WTC11 (cell line): Measurements from ENCODE around the gene KRTAP4-9. TPM values are rescaled to one million over a fixed set of nuclear protein-coding genes. Genes with fewer than 3 reads are reported as not detected.
"Not testable (repeated sequence)": the region's sequence is repeated elsewhere in the genome, so short reads cannot be mapped to it uniquely, and the experiment has no call there.

Source experiments
- ATAC-seq: fragments of 200-7000 bp; cut with Tn5 transposase; 2 replicates; pipeline ENCODE4 v1.10.0; 2021; ENCODE audit warnings: mild to moderate bottlenecking, moderate library complexity
- CTCF ChIA-PET: fragments of 300-600 bp; sonication (Branson Sonifier 250); formaldehyde crosslinking; loops from one replicate; lab custom pipeline; 2021; ENCODE audit warnings: antibody characterized with exemption; lab: Charles Lee
- POLR2A ChIA-PET: fragments of 350-600 bp; sonication (Branson Sonifier 250); formaldehyde crosslinking; loops from one replicate; lab custom pipeline; 2021; ENCODE audit warnings: antibody characterized with exemption; lab: Charles Lee
- DNase-seq: peaks from one replicate; pipeline ENCODE4 v3.0.0; 2021; ENCODE audit warnings: low spot score
- H3K27ac Mint-ChIP-seq: 2 replicates; pipeline ENCODE4 v1.8.0; 2021; ENCODE audit warnings: mixed read lengths
- H3K27me3 Mint-ChIP-seq: 2 replicates; pipeline ENCODE4 v1.8.0; 2021; ENCODE audit warnings: low read depth, mild to moderate bottlenecking, moderate library complexity, mixed read lengths
- H3K36me3 Mint-ChIP-seq: 2 replicates; pipeline ENCODE4 v1.8.0; 2021; ENCODE audit warnings: mixed read lengths
- H3K4me1 Mint-ChIP-seq: 2 replicates; pipeline ENCODE4 v1.8.0; 2022; ENCODE audit warnings: mixed read lengths
- H3K4me3 Mint-ChIP-seq: 2 replicates; pipeline ENCODE4 v1.8.0; 2021; ENCODE audit warnings: mild to moderate bottlenecking, moderate library complexity, mixed read lengths
- H3K9me3 Mint-ChIP-seq: 2 replicates; pipeline ENCODE4 v1.8.0; 2021; ENCODE audit warnings: mixed read lengths
- CDX4 ChIP-seq: fragments of 250-450 bp; sonication (Bioruptor Pico); IDR thresholded peaks from 2 replicates; pipeline ENCODE4 v1.9.0; 2021; ENCODE audit warnings: moderate library complexity, mild to moderate bottlenecking, inconsistent platforms, borderline replicate concordance
- ETV6 ChIP-seq: sonication (generic); formaldehyde crosslinking; IDR thresholded peaks from 2 replicates; pipeline ENCODE4 v1.8.1; 2022; ENCODE audit warnings: mild to moderate bottlenecking, missing genetic modification reagents
- FOXK1 ChIP-seq: sonication (generic); formaldehyde crosslinking; IDR thresholded peaks from 2 replicates; pipeline ENCODE4 v1.8.0; 2022; ENCODE audit warnings: mild to moderate bottlenecking, moderate library complexity, missing genetic modification reagents
- FOXP1 ChIP-seq: sonication (generic); formaldehyde crosslinking; IDR thresholded peaks from 2 replicates; pipeline ENCODE4 v1.8.0; 2022; ENCODE audit warnings: missing genetic modification reagents, mild to moderate bottlenecking, moderate library complexity, borderline replicate concordance
- GABPB1 ChIP-seq: sonication (generic); formaldehyde crosslinking; IDR thresholded peaks from 2 replicates; pipeline ENCODE4 v1.8.1; 2023; ENCODE audit warnings: mild to moderate bottlenecking, missing genetic modification reagents
- NR1H2 ChIP-seq: sonication (generic); formaldehyde crosslinking; IDR thresholded peaks from 2 replicates; pipeline ENCODE4 v1.9.0; 2021; ENCODE audit warnings: mild to moderate bottlenecking, moderate library complexity, missing genetic modification reagents
- PRDM15 ChIP-seq: sonication (generic); formaldehyde crosslinking; IDR thresholded peaks from 2 replicates; pipeline ENCODE4 v1.8.0; 2022; ENCODE audit warnings: missing genetic modification reagents
- SOX15 ChIP-seq: fragments of 250-450 bp; sonication (Bioruptor Pico); IDR thresholded peaks from 2 replicates; pipeline ENCODE4 v1.9.0; 2021; ENCODE audit warnings: mild to moderate bottlenecking
- TEAD4 ChIP-seq: sonication (generic); formaldehyde crosslinking; IDR thresholded peaks from 2 replicates; pipeline ENCODE4 v1.8.0; 2022; ENCODE audit warnings: mild to moderate bottlenecking, missing genetic modification reagents
- ZNF138 ChIP-seq: sonication (generic); formaldehyde crosslinking; conservative IDR thresholded peaks from 2 replicates; pipeline ENCODE4 v1.8.1; 2022; ENCODE audit warnings: mild to moderate bottlenecking, moderate library complexity, missing genetic modification reagents
- ZNF219 ChIP-seq: sonication (generic); formaldehyde crosslinking; IDR thresholded peaks from 2 replicates; pipeline ENCODE4 v1.8.0; 2023; ENCODE audit warnings: missing genetic modification reagents, mild to moderate bottlenecking, borderline replicate concordance
- ZNF423 ChIP-seq: fragments of 250-450 bp; sonication (Bioruptor Pico); IDR thresholded peaks from 2 replicates; pipeline ENCODE4 v2.1.2; 2022; ENCODE audit warnings: mild to moderate bottlenecking, moderate library complexity
- total RNA-seq: library from RNA; stranded (reverse); gene quantifications from 3 replicates; pipeline ENCODE4 v1.2.3, GENCODE V29; 2021
- TF ChIP-seq, protein P1 (sequence below): sonication (generic); formaldehyde crosslinking; IDR thresholded peaks from 2 replicates; pipeline ENCODE4 v1.8.1; 2022; ENCODE audit warnings: low read depth, mild to moderate bottlenecking, moderate library complexity, missing genetic modification reagents, borderline replicate concordance
- TF ChIP-seq, protein P2 (sequence below): sonication (generic); formaldehyde crosslinking; IDR thresholded peaks from 2 replicates; pipeline ENCODE4 v1.8.1; 2023; ENCODE audit warnings: mild to moderate bottlenecking, moderate library complexity, missing genetic modification reagents
- TF ChIP-seq, protein P3 (sequence below): sonication (generic); formaldehyde crosslinking; IDR thresholded peaks from 2 replicates; pipeline ENCODE4 v1.8.0; 2022; ENCODE audit warnings: mild to moderate bottlenecking, missing genetic modification reagents
- TF ChIP-seq, protein P4 (sequence below): sonication (generic); formaldehyde crosslinking; IDR thresholded peaks from 2 replicates; pipeline ENCODE4 v1.8.1; 2022; ENCODE audit warnings: missing genetic modification reagents, borderline replicate concordance

KRTAP4-9 gene
- total RNA-seq, 1 experiment from 2014 or later, result not detected

GRCh38 chr17:41064301-41064700, 40.9 kb upstream of the KRTAP4-9 start (continued):
- TF ChIP-seq PRDM15 (CRISPR knock-in tag) (no peak), TEAD4 (CRISPR knock-in tag) (no peak), NR1H2 (CRISPR knock-in tag) (no peak)

- CTCF ChIA-PET, result interaction anchor here (0.5 kb wide), 1 partner anchor 484 kb away, joined by 3 read pairs; no protein-coding TSS in a partner anchor
- H3K36me3 Mint-ChIP-seq, H3K4me1 Mint-ChIP-seq, ATAC-seq, DNase-seq, H3K27ac Mint-ChIP-seq, H3K9me3 Mint-ChIP-seq, H3K27me3 Mint-ChIP-seq, POLR2A ChIA-PET, H3K4me3 Mint-ChIP-seq: not testable (repeated sequence)
- TF ChIP-seq ZNF423 (CRISPR knock-in tag), result peak; percentile 51; the same call in 1 of the 2 replicates
These were observed 40.0 kb upstream of the KRTAP4-9 start for GRCh38 chr17:41065016-41065689.

- ATAC-seq (no peak), DNase-seq (no peak)
- no peaks in the 10 kb centered on the region for H3K36me3 Mint-ChIP-seq
- ChIA-PET POLR2A (no interaction called here), CTCF (no interaction called here)
- TF ChIP-seq GABPB1 (CRISPR knock-in tag) (0 out of 2 replicates have a peak, but pooled peaks have one; percentile 17), ZNF219 (CRISPR knock-in tag) (no peak)
- H3K27me3 Mint-ChIP-seq, result no peaks in the 10 kb centered on the region
- H3K4me3 Mint-ChIP-seq, result no peak within 1 kb of the TSS
- H3K9me3 Mint-ChIP-seq, result no peaks in the 10 kb centered on the region
- H3K4me1 Mint-ChIP-seq, result peaks cover 4% of the 10 kb centered on the region; the same call in 1 of the 2 replicates
- H3K27ac Mint-ChIP-seq, result no peak within 1 kb of the TSS
These were observed 39.2 kb upstream of the KRTAP4-9 start, which contains the start of gene KRTAP2-4 for GRCh38 chr17:41065829-41066624. TSS of gene KRTAP2-4 (minus strand) at chr17:41065879. CDS start at chr17:41065845, 34 bp downstream.

GRCh38 chr17:41067281-41067680, 37.9 kb upstream of the KRTAP4-9 start:
- no peak overlapping the region for H3K4me3 Mint-ChIP-seq
- no peaks in the 10 kb centered on the region for H3K27me3 Mint-ChIP-seq
- ChIA-PET POLR2A (no interaction called here), CTCF (no interaction called here)
- H3K36me3 Mint-ChIP-seq, result no peaks in the 10 kb centered on the region
- no peaks in the 10 kb centered on the region for H3K9me3 Mint-ChIP-seq
- H3K4me1 Mint-ChIP-seq, result peaks cover 4% of the 10 kb centered on the region; the same call in 1 of the 2 replicates
- DNase-seq (no peak), ATAC-seq (no peak)
- H3K27ac Mint-ChIP-seq, result no peak overlapping the region
- TF ChIP-seq, protein P1, sequence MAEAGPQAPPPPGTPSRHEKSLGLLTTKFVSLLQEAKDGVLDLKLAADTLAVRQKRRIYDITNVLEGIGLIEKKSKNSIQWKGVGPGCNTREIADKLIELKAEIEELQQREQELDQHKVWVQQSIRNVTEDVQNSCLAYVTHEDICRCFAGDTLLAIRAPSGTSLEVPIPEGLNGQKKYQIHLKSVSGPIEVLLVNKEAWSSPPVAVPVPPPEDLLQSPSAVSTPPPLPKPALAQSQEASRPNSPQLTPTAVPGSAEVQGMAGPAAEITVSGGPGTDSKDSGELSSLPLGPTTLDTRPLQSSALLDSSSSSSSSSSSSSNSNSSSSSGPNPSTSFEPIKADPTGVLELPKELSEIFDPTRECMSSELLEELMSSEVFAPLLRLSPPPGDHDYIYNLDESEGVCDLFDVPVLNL, result no peak
- TF ChIP-seq, protein P2, sequence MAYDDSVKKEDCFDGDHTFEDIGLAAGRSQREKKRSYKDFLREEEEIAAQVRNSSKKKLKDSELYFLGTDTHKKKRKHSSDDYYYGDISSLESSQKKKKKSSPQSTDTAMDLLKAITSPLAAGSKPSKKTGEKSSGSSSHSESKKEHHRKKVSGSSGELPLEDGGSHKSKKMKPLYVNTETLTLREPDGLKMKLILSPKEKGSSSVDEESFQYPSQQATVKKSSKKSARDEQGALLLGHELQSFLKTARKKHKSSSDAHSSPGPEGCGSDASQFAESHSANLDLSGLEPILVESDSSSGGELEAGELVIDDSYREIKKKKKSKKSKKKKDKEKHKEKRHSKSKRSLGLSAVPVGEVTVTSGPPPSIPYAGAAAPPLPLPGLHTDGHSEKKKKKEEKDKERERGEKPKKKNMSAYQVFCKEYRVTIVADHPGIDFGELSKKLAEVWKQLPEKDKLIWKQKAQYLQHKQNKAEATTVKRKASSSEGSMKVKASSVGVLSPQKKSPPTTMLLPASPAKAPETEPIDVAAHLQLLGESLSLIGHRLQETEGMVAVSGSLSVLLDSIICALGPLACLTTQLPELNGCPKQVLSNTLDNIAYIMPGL (CRISPR knock-in tag), result no peak
- no peak for TF ChIP-seq CDX4 (CRISPR knock-in tag)
- TF ChIP-seq FOXP1 (CRISPR knock-in tag), result no peak
- no peak for TF ChIP-seq FOXK1 (CRISPR knock-in tag)
- TF ChIP-seq ZNF138 (CRISPR knock-in tag), result no peak
- TF ChIP-seq, protein P3, sequence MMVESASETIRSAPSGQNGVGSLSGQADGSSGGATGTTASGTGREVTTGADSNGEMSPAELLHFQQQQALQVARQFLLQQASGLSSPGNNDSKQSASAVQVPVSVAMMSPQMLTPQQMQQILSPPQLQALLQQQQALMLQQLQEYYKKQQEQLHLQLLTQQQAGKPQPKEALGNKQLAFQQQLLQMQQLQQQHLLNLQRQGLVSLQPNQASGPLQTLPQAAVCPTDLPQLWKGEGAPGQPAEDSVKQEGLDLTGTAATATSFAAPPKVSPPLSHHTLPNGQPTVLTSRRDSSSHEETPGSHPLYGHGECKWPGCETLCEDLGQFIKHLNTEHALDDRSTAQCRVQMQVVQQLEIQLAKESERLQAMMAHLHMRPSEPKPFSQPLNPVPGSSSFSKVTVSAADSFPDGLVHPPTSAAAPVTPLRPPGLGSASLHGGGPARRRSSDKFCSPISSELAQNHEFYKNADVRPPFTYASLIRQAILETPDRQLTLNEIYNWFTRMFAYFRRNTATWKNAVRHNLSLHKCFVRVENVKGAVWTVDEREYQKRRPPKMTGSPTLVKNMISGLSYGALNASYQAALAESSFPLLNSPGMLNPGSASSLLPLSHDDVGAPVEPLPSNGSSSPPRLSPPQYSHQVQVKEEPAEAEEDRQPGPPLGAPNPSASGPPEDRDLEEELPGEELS (CRISPR knock-in tag), result no peak
- TF ChIP-seq, protein P4, sequence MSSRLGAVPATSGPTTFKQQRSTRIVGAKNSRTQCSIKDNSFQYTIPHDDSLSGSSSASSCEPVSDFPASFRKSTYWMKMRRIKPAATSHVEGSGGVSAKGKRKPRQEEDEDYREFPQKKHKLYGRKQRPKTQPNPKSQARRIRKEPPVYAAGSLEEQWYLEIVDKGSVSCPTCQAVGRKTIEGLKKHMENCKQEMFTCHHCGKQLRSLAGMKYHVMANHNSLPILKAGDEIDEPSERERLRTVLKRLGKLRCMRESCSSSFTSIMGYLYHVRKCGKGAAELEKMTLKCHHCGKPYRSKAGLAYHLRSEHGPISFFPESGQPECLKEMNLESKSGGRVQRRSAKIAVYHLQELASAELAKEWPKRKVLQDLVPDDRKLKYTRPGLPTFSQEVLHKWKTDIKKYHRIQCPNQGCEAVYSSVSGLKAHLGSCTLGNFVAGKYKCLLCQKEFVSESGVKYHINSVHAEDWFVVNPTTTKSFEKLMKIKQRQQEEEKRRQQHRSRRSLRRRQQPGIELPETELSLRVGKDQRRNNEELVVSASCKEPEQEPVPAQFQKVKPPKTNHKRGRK, result no peak
- no peak for TF ChIP-seq SOX15 (CRISPR knock-in tag)
- TF ChIP-seq ETV6 (CRISPR knock-in tag), result no peak
